ENCODE data around the gene MDM1. TPM values are rescaled to one million over a fixed set of nuclear protein-coding genes. Genes with fewer than 3 reads are reported as not detected.

Gene MDM1
- total and polyA plus RNA-seq, 2 of the 13 experiments (the other 11 are each of a cell fraction or from before 2014, with no cell fraction given): 4.6 to 15.2 TPM

GRCh38 chr12:68344126-68344525, 12.0 kb upstream of the MDM1 start (continued):
- TF ChIP-seq MIER3 (CRISPR knock-in tag; IDR thresholded peaks at IDR 0.05; ENCODE audit: borderline replicate concordance): 0 out of 2 replicates have a peak, but pooled peaks have one; percentile 22
- TF ChIP-seq, protein P1, sequence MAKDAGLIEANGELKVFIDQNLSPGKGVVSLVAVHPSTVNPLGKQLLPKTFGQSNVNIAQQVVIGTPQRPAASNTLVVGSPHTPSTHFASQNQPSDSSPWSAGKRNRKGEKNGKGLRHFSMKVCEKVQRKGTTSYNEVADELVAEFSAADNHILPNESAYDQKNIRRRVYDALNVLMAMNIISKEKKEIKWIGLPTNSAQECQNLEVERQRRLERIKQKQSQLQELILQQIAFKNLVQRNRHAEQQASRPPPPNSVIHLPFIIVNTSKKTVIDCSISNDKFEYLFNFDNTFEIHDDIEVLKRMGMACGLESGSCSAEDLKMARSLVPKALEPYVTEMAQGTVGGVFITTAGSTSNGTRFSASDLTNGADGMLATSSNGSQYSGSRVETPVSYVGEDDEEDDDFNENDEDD (CRISPR knock-in tag; IDR thresholded peaks at IDR 0.05; ENCODE audit: borderline replicate concordance): no peak
- TF ChIP-seq SMAD3 (CRISPR knock-in tag; IDR thresholded peaks at IDR 0.05): no peak
- TF ChIP-seq HIVEP1 (CRISPR knock-in tag; IDR thresholded peaks at IDR 0.05): no peak
- no peak for TF ChIP-seq ZNF773 (CRISPR knock-in tag; IDR thresholded peaks at IDR 0.05; ENCODE audit: borderline replicate concordance)
- no peak for TF ChIP-seq POLR2G (IDR thresholded peaks at IDR 0.05; ENCODE audit: low read depth, low read length)
- TF ChIP-seq PHF5A (CRISPR knock-in tag; IDR thresholded peaks at IDR 0.05; ENCODE audit: low read depth, unreplicated experiment): no peak
- TF ChIP-seq MYC (CRISPR knock-in tag; IDR thresholded peaks at IDR 0.05; ENCODE audit: borderline replicate concordance): no peak
- no peak for TF ChIP-seq ZNF296 (CRISPR knock-in tag; conservative IDR thresholded peaks at IDR 0.05)
- TF ChIP-seq POLR2A (IDR thresholded peaks at IDR 0.05; ENCODE audit: insufficient read depth in 1 of 2, low read depth in 2 of 2, low read length in 2 of 2): no peak
- no peak for TF ChIP-seq ZSCAN20 (CRISPR knock-in tag; IDR thresholded peaks at IDR 0.05; ENCODE audit: borderline replicate concordance)
- TF ChIP-seq SP5 (CRISPR knock-in tag; IDR thresholded peaks at IDR 0.05; ENCODE audit: borderline replicate concordance, low read depth): no peak
- no peak for TF ChIP-seq NFKB2 (CRISPR knock-in tag; IDR thresholded peaks at IDR 0.05; ENCODE audit: borderline replicate concordance)
- no peak for TF ChIP-seq ATF7-NPFF (CRISPR knock-in tag; IDR thresholded peaks at IDR 0.05; ENCODE audit: low read depth)
- TF ChIP-seq CHD2 (IDR thresholded peaks at IDR 0.05; ENCODE audit: low read depth, low read length): no peak
- TF ChIP-seq YEATS2 (CRISPR knock-in tag; IDR thresholded peaks at IDR 0.05; ENCODE audit: borderline replicate concordance): no peak
- no peak for TF ChIP-seq EED (CRISPR knock-in tag; IDR thresholded peaks at IDR 0.05)
- TF ChIP-seq PITX1 (CRISPR knock-in tag; IDR thresholded peaks at IDR 0.05): 0 out of 2 replicates have a peak, but pooled peaks have one; percentile 54
- TF ChIP-seq RCOR2 (CRISPR knock-in tag; IDR thresholded peaks at IDR 0.05): peak; percentile 84
- TF ChIP-seq ZMYM4 (CRISPR knock-in tag; IDR thresholded peaks at IDR 0.05): peak; percentile 34; the same call in 1 of the 2 replicates
- no peak for TF ChIP-seq REXO4 (CRISPR knock-in tag; IDR thresholded peaks at IDR 0.05; ENCODE audit: borderline replicate concordance)
- TF ChIP-seq THAP7 (CRISPR knock-in tag; IDR thresholded peaks at IDR 0.05): no peak
- no peak for TF ChIP-seq ZFP36L1 (CRISPR knock-in tag; IDR thresholded peaks at IDR 0.05)
- no peak for TF ChIP-seq ZNF883 (CRISPR knock-in tag; IDR thresholded peaks at IDR 0.05; ENCODE audit: not compliant biosample characterization)
- TF ChIP-seq, protein P2, sequence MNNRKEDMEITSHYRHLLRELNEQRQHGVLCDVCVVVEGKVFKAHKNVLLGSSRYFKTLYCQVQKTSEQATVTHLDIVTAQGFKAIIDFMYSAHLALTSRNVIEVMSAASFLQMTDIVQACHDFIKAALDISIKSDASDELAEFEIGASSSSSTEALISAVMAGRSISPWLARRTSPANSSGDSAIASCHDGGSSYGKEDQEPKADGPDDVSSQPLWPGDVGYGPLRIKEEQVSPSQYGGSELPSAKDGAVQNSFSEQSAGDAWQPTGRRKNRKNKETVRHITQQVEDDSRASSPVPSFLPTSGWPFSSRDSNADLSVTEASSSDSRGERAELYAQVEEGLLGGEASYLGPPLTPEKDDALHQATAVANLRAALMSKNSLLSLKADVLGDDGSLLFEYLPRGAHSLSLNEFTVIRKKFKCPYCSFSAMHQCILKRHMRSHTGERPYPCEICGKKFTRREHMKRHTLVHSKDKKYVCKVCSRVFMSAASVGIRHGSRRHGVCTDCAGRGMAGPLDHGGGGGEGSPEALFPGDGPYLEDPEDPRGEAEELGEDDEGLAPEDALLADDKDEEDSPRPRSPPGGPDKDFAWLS (CRISPR knock-in tag; IDR thresholded peaks at IDR 0.05; ENCODE audit: borderline replicate concordance): no peak
- no peak for TF ChIP-seq ZBTB8A (CRISPR knock-in tag; IDR thresholded peaks at IDR 0.05; ENCODE audit: borderline replicate concordance, low read depth)
